ENCODE data around the gene HS6ST3.

DNA sequence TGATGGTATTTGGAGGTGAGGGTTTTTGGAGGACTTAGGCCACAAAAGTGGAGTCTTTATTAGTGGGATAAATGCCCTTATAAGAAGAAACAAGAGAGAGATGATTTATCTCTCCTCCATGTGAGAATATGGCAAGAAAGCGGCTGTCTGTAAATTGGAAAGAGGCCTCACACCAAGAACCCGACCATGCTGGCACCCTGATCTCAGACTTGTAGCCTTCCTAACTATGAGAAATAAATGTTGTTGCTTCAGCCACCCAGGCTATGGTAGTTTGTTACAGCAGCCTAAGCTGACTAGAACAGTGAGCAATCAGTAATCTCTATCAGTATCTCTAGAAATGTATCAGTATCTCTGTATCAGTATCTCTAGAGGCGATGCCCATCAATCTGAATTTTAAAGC, 617.2 kb downstream of the HS6ST3 start:
- TF ChIP-seq, protein P1, sequence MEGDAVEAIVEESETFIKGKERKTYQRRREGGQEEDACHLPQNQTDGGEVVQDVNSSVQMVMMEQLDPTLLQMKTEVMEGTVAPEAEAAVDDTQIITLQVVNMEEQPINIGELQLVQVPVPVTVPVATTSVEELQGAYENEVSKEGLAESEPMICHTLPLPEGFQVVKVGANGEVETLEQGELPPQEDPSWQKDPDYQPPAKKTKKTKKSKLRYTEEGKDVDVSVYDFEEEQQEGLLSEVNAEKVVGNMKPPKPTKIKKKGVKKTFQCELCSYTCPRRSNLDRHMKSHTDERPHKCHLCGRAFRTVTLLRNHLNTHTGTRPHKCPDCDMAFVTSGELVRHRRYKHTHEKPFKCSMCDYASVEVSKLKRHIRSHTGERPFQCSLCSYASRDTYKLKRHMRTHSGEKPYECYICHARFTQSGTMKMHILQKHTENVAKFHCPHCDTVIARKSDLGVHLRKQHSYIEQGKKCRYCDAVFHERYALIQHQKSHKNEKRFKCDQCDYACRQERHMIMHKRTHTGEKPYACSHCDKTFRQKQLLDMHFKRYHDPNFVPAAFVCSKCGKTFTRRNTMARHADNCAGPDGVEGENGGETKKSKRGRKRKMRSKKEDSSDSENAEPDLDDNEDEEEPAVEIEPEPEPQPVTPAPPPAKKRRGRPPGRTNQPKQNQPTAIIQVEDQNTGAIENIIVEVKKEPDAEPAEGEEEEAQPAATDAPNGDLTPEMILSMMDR (conservative IDR thresholded peaks at IDR 0.05 in 1 of 2, IDR thresholded peaks at IDR 0.05 in 1 of 2; ENCODE audit: low read depth in 1 of 2, low read length in 2 of 2) = no peak
- TF ChIP-seq EZH2 (IDR thresholded peaks at IDR 0.05; ENCODE audit: low read length, missing control alignments) = no peak
